NCI-H2196 (cell line): ENCODE data around the gene GNAS-AS1.
A peak's percentile ranks its signal among the peaks of the same experiment; 100 is the strongest.

ENCODE experiments used
- DNase-seq: peaks from one replicate; lab custom pipeline; 2025; ENCODE audit not compliant: unreplicated experiment; lab: John Stamatoyannopoulos, UW

GNAS-AS1 gene

GRCh38 chr20:58863044-58863790 is 12.5 kb upstream of the GNAS-AS1 start:
- no peak for DNase-seq

- DNase-seq, result no peak
Measured at GRCh38 chr20:58855506-58856389, 5.0 kb upstream of the GNAS-AS1 start.

GRCh38 chr20:58854638-58855471 is 4.2 kb upstream of the GNAS-AS1 start:
- DNase-seq, result peak; percentile 6

- no peak for DNase-seq
Measured at GRCh38 chr20:58853976-58854637, 3.4 kb upstream of the GNAS-AS1 start.

- DNase-seq, result no peak
Measured at GRCh38 chr20:58853466-58853865, 2.8 kb upstream of the GNAS-AS1 start.

- DNase-seq, result peak; percentile 37
Measured at GRCh38 chr20:58852543-58853271, 2.0 kb upstream of the GNAS-AS1 start, which contains the start of gene GNAS. Gene GNAS, plus strand, starts transcription at chr20:58852716.

- no peak for DNase-seq
Measured at GRCh38 chr20:58851969-58852458, 1.3 kb upstream of the GNAS-AS1 start.

GRCh38 chr20:58851221-58851968 is 693 bp upstream of the GNAS-AS1 start:
- no peak for DNase-seq

GRCh38 chr20:58847463-58847862 is 3.2 kb downstream of the GNAS-AS1 start:
- no peak for DNase-seq

- DNase-seq, result no peak
Measured at GRCh38 chr20:58845706-58846105, 5.0 kb downstream of the GNAS-AS1 start.

GRCh38 chr20:58843128-58843556 is 7.6 kb downstream of the GNAS-AS1 start:
- no peak for DNase-seq

GRCh38 chr20:58842276-58842675 is 8.4 kb downstream of the GNAS-AS1 start:
- DNase-seq, result no peak

GRCh38 chr20:58841539-58842264 is 9.0 kb downstream of the GNAS-AS1 start:
- no peak for DNase-seq

GRCh38 chr20:58840816-58841538 is 9.7 kb downstream of the GNAS-AS1 start:
- DNase-seq, result no peak

- DNase-seq, result no peak
Measured at GRCh38 chr20:58839991-58840747, 10.5 kb downstream of the GNAS-AS1 start.

- DNase-seq, result peak; percentile 33
Measured at GRCh38 chr20:58839474-58839874, 11.2 kb downstream of the GNAS-AS1 start.

- DNase-seq, result no peak
Measured at GRCh38 chr20:58838174-58838573, 12.5 kb downstream of the GNAS-AS1 start.
